ENCODE data around the gene MTNR1B.

MTNR1B gene

GRCh38 chr11:92969634-92970347, at the start of gene MTNR1B:
TSS of gene MTNR1B (plus strand) at chr11:92969651. CDS start at chr11:92969726, 75 bp downstream.
- DNase-seq: no peak

GRCh38 chr11:92920331-92920730, 49.1 kb upstream of the MTNR1B start:
- DNase-seq: no peak

DNA sequence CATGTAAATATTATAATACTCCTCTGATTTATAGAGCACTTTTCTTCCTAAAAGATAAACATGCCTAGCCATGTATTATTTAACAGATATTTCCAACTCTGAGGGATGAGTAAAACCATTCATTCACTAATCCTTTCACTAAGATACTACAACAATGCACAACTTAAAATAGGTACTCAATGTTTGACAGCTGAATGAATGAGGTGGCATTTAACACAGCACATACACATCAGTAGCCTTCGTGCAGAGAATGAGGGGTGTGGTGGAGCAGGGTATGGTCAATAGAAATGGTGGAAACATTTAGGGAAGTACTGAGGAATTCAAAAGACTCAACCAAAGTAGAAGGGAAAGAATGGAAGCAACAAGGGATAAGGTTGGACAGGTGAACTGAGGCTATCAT, 46.7 kb upstream of the MTNR1B start:
- no peak for DNase-seq

- no peak for DNase-seq
Measured at GRCh38 chr11:92929246-92929645, 40.2 kb upstream of the MTNR1B start.

- DNase-seq: no peak
Measured at GRCh38 chr11:92929653-92930052, 39.8 kb upstream of the MTNR1B start.

- no peak for DNase-seq
Measured at GRCh38 chr11:92931746-92932422, 37.6 kb upstream of the MTNR1B start.

GRCh38 chr11:92939305-92939704, 30.1 kb upstream of the MTNR1B start:
- DNase-seq: no peak

- DNase-seq: no peak
Measured at GRCh38 chr11:92941676-92942571, 27.5 kb upstream of the MTNR1B start.

DNA sequence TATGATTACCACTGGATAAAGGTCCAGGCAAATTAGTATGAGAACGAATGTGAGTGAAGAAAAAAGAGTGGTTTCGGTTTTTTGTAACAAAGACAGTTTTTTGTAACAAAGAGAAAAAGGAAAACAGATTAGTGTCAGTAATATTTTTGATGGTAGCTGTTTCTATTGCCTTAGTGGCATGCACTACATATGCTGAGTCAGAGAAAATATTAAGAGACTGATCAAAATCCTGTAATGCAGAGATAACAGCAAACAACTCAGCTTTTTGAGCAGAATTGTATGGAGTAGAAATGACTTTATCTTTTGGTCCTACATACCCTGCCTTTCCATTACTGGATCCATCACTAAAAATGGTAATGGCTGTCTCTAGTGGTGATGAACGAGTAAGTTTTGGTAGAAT, 22.7 kb upstream of the MTNR1B start:
- no peak for DNase-seq

DNA sequence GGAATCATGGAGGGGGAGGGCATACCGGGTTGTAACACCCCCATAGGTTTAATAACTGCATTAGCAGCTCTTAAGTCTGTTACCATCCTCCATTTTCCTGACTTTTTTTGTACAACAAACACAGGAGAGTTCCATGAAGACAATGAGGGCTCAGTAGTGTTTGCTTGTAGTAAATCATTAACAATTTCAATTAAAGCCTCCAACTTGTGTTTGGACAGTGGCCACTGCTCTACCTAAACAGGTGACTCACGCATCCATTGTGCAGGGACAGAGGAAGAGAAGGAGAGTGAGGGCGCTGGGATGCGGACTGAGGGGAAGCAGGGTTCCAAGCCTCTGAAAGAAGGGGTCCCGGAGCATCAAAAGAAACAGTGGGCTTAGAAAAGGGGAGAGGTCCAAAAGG, 21.3 kb upstream of the MTNR1B start:
- DNase-seq: no peak

GRCh38 chr11:92954003-92954402, 15.4 kb upstream of the MTNR1B start:
- no peak for DNase-seq

- no peak for DNase-seq
Measured at GRCh38 chr11:92955860-92956259, 13.6 kb upstream of the MTNR1B start.

- DNase-seq: no peak
Measured at GRCh38 chr11:92960886-92961285, 8.6 kb upstream of the MTNR1B start.

DNA sequence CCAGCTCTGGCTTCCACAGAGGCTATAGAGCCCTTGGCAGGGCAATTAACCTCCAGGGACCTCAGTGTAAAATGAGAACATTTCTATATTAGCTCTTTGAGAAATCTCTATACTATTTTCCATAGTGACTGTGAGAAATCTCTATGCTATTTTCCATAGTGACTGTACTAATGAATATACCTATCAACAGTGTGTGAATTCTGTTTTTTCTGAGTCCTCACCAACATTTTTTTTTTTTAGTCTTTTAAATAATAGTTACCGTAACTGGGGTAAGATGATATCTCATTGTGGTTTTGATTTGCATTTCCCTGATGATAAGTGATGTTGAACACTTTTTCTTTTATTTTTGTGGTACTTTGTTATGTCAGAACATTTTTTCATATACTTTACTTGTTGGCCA, 7.0 kb upstream of the MTNR1B start:
- DNase-seq: no peak

GRCh38 chr11:92964471-92964870, 5.0 kb upstream of the MTNR1B start:
- no peak for DNase-seq

- no peak for DNase-seq
Measured at GRCh38 chr11:92965196-92965595, 4.3 kb upstream of the MTNR1B start.

- no peak for DNase-seq
Measured at GRCh38 chr11:92967178-92967577, 2.3 kb upstream of the MTNR1B start.

DNA sequence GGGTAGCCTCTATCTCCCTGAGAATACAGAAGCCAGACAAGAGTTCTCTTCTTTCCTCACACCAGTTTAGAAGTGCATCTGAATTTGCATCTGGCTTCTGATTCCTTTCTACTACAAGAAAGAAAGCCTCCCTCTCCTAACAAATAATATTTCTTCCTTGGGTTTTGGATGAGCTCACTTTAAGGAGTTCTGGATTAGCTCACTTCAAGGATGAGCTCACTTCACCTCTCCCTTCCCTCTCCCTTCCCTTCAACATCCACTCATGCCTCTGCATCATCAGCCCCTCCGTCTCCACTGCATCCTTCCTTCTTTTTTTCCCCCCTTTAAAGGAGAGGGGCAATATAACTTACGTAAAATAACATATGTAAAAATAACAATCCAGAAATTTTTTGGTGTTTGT, 1.6 kb upstream of the MTNR1B start:
- DNase-seq: no peak

DNA sequence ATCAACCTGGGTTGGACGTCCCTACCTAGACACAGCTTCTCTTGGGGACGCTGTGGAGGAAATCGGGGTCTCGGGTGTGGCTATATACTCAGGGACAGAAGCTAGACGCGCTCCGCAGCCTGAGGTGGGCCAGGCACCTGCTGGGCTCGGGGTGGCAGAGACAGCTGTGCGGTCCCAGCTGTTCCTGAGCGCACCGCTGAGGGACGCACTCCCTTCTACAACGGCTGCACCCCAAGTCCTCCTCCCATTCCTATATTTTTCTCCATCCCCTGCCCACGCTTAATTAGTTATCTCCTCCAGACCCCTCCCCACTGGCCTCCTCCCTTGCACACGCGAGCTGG, 188 bp upstream of the MTNR1B start:
- DNase-seq: no peak

DNA sequence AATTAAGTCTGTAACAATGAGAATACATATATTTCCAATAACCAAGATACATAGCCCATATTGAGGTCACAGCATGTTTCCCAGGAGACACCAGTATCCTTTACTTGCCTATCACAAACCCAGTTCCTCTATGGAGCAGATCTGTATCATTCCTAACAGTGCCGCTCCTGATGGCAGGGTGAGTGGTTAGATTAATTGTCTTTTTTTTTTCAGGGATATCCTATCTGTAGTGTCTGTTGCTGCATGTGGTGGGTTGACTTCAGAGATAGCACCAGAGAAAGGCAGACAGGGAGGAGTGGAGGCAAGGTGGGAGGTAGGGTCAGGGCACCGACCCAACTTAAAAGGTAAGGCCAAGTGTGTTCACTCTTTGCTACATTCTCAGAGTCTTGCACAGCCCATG, 2.8 kb downstream of the MTNR1B start:
- no peak for DNase-seq

DNA sequence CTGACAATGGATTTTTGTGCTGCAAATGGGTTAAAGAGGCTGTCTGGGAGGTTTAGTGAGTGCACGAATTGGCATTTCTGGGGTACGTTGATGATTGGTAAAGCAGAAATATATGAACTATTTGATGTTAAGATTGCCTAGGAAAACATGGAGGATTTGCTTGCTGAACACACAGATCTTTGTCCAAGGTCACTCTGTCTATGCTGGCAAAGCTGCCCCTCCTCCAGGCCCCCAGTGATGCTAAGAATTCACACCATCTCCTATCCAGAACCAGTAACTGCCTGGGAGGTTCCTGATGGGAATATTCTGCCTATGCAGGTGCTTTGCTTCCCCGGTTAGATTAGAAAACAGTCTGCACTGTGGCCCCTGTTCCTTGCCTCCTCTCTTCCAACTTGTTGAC, 5.8 kb downstream of the MTNR1B start:
- no peak for DNase-seq

- no peak for DNase-seq
Measured at GRCh38 chr11:92976681-92977080, 7.2 kb downstream of the MTNR1B start.

DNA sequence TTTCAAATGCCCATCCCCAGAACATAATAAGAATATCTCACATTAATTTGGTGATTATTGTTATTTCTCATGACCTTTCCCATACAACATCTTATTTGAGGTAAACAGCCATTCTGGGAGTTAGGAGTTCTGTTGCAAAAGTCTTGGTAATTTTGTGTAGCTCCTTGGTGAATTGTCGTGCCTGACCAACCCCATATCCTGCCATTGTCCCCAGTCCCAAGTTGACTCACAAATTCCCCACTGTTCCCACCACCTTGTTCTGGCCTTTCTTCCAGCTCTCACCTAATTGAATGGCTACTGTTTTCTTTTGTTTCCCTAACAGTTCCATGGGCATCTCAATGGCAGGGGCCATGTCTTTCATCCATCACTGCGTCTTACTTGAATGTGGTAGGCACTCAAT, 8.0 kb downstream of the MTNR1B start:
- DNase-seq: no peak

Data from stimulated activated naive CD4-positive, alpha-beta T cell treated with Interleukin-2 at 50 U/mL for 16 hours (primary cell).